Tibial nerve (tissue), 4 donors: ENCODE results near the gene RBM47. TPM values are rescaled to one million over a fixed set of nuclear protein-coding genes. Genes with fewer than 3 reads are reported as not detected.
A peak's percentile ranks its signal among the peaks of the same experiment; 100 is the strongest.
"Not testable (repeated sequence)": the region's sequence is repeated elsewhere in the genome, so short reads cannot be mapped to it uniquely, and the experiment has no call there.

Experiments
- DNase-seq, 2 donors: peaks; one replicate each; pipeline ENCODE4 v3.0.0-alpha.2; 2019; ENCODE audit warnings: low spot score in 2 of 2
- H3K27ac ChIP-seq, 4 donors: fragments of 200-600 bp; sonication (generic) in 3 of 4; one replicate each; pipeline ENCODE4 v1.5.1; 2017 to 2019; ENCODE audit warnings: mild to moderate bottlenecking in 1 of 4
- H3K27me3 ChIP-seq, 2 donors: fragments of 200-600 bp; sonication (generic) in 1 of 2; one replicate each; pipeline versions ENCODE4 v1.5.1 to v1.6.0; 2017 to 2019
- H3K36me3 ChIP-seq, 3 donors: fragments of 200-600 bp; sonication (generic); one replicate each; pipeline ENCODE4 v1.5.1; 2018 to 2019
- H3K4me1 ChIP-seq, 4 donors: fragments of 200-600 bp; sonication (generic) in 3 of 4; one replicate each; pipeline ENCODE4 v1.5.1; 2017 to 2019
- H3K4me3 ChIP-seq, 4 donors: fragments of 200-600 bp; sonication (generic) in 3 of 4; one replicate each; pipeline ENCODE4 v1.5.1; 2017 to 2019; ENCODE audit warnings: mild to moderate bottlenecking in 1 of 4, moderate library complexity in 1 of 4
- H3K9me3 ChIP-seq, 4 donors: fragments of 200-600 bp; sonication (generic) in 3 of 4; one replicate each; pipeline ENCODE4 v1.5.1; 2017 to 2019
- CTCF ChIP-seq, 5 experiments: fragments of 200-600 bp in 3 of 5; fragments of 450-650 bp in 2 of 5; sonication (generic) in 3 of 5; IDR thresholded peaks; one replicate each; pipeline ENCODE4 v1.5.1; 2016 to 2019; ENCODE audit warnings: antibody characterized with exemption in 5 of 5, mild to moderate bottlenecking in 3 of 5, moderate library complexity in 2 of 5
- EP300 ChIP-seq, 2 donors: sonication (generic); formaldehyde crosslinking; IDR thresholded peaks; one replicate each; pipeline ENCODE4 v1.6.1; 2017; ENCODE audit warnings: antibody characterized with exemption in 2 of 2, mild to moderate bottlenecking in 1 of 2
- POLR2A ChIP-seq, 2 donors: fragments of 450-650 bp; IDR thresholded peaks; one replicate each; pipeline ENCODE4 v1.6.1; 2017; ENCODE audit warnings: antibody characterized with exemption in 2 of 2, mild to moderate bottlenecking in 2 of 2, moderate library complexity in 2 of 2
- WGBS, 2 donors: methylation state at CpG; one replicate each; pipeline ENCODE4 v1.1.5; 2018; 5-methylcytosine and 5-hydroxymethylcytosine counted together
- total RNA-seq, 4 donors: library from RNA; depleted of rRNA; stranded (reverse); fragments of >200 nt; gene quantifications; one replicate each; pipeline ENCODE4 v1.1.0, GENCODE V29; 2016

The RBM47 gene
- total RNA-seq, 4 donors from 2014 or later = 22.8 to 93.9 (median 41.0) TPM

DNA sequence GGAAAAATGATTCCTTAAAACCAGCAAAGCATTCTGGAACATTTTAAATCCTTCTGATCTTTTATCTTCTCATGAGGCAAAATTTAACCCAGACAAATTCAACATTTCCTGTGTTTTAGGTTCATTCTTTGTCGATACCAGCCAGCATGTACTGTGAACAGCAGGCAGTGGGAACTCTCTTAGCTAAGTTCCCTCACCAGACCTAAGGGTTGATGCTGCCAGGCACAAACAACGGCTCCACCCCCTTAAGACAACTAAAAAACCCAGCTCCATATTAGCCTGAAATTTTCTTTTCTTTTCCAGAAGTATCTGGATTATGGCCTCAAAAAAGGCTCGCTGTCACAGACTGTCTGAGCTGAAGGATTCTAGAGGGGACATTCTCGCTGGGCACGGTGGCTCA is 2.4 kb upstream of the RBM47 start:
- H3K27ac ChIP-seq = no peak overlapping the region
- TF ChIP-seq EP300 (IDR thresholded peaks at IDR 0.05) (no peak), CTCF (IDR thresholded peaks at IDR 0.05) (no peak), POLR2A (IDR thresholded peaks at IDR 0.05) (no peak)
- 80 to 81% methylated on average over 5 of the region's 5 CpGs for WGBS, 2 donors
- no peaks in the 10 kb centered on the region for H3K9me3 ChIP-seq
- no peak overlapping the region for H3K4me3 ChIP-seq
- H3K27me3 ChIP-seq = peaks cover 0 to 16% of the 10 kb centered on the region in 2 donors
- DNase-seq = no peak
- H3K36me3 ChIP-seq = no peaks in the 10 kb centered on the region
- peaks cover 0 to 15% (median 3%) of the 10 kb centered on the region in 4 donors for H3K4me1 ChIP-seq

DNA sequence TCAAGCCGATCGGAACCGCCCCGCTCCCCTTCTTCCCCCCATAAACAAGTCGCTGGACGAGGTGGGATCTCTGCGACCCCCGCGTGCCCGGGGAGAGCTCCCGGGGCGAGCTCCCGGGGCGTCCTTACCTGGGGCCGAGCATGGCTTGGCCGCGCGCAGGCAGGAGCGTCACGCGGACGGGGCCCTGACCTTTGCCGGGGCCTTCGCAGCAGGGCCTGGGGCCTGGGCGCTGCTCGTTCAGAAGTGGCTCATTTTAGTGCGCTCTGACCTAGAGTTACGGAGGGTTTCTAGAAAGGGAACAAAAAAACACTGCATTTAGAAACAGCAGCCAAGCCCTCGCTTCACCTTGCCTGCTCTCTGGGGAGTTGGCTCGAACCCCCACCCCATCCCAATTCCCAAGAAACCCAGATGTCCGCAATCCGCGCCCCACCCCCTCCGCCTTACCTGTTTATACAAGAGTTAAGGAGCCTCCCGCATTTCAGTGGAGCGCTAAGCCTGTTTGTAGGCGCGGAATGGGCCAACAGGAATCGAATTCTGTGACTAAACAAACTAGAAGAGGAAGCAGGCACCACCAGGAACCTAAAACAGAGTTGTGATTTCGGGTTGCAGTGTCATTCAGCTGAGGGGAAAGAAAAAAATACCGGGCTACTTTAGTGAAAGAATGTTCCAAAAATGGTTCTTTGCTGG is 814 bp upstream of the RBM47 start:
- TF ChIP-seq EP300 (IDR thresholded peaks at IDR 0.05) = no peak
- TF ChIP-seq POLR2A (IDR thresholded peaks at IDR 0.05) = no peak
- TF ChIP-seq CTCF (IDR thresholded peaks at IDR 0.05) = no peak
- 48 to 63% methylated on average over 17 to 27 of the region's 41 CpGs for WGBS, 2 donors
- Histone ChIP-seq H3K27ac (peak overlapping the region in 3 of 4 donors; percentile 65 to 81 (median 66)), H3K27me3 (peaks cover 0 to 16% of the 10 kb centered on the region in 2 donors), H3K4me3 (peak overlapping the region; percentile 25 to 56 (median 50)), H3K9me3 (no peaks in the 10 kb centered on the region), H3K36me3 (no peaks in the 10 kb centered on the region), H3K4me1 (peaks cover 0 to 22% (median 5%) of the 10 kb centered on the region in 4 donors)
- peak; percentile 24 to 25 for DNase-seq

GRCh38 chr4:40628888-40629287 is 776 bp downstream of the RBM47 start:
- TF ChIP-seq EP300 (IDR thresholded peaks at IDR 0.05) (no peak), POLR2A (IDR thresholded peaks at IDR 0.05) (no peak), CTCF (IDR thresholded peaks at IDR 0.05) (no peak)
- peaks cover 0 to 22% (median 5%) of the 10 kb centered on the region in 4 donors for H3K4me1 ChIP-seq
- no peaks in the 10 kb centered on the region for H3K9me3 ChIP-seq
- peak overlapping the region in 2 of 4 donors; percentile 66 to 81 for H3K27ac ChIP-seq
- WGBS, 2 donors = 35 to 41% methylated on average over 6 of the region's 6 CpGs
- peaks cover 0 to 16% of the 10 kb centered on the region in 2 donors for H3K27me3 ChIP-seq
- no peaks in the 10 kb centered on the region for H3K36me3 ChIP-seq
- H3K4me3 ChIP-seq = peak overlapping the region; percentile 25 to 56 (median 50)
- no peak for DNase-seq

DNA sequence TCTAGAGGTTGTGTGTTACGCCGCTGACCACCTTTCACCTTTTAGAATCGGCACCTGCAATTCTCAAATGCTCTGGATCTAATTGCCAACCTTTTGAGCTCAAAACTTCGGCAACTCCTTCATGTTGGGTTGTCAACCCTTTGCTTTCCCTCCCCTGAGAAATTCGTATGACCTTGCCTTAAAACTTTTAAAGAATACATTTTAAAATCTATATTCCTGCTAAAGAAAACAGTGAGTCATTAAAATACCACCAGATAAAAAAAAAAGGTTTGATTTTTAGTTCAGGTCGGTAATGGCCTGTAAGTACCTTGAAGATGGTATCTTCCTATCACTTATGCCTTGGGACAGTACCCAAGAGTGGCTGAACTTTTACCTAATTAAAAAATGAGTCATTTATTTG is 1.3 kb downstream of the RBM47 start:
- Histone ChIP-seq H3K4me1 (peaks cover 0 to 22% (median 5%) of the 10 kb centered on the region in 4 donors), H3K4me3 (peak overlapping the region in 2 of 4 donors; percentile 8 to 9), H3K27me3 (peaks cover 0 to 16% of the 10 kb centered on the region in 2 donors)
- H3K27ac ChIP-seq, H3K36me3 ChIP-seq, H3K9me3 ChIP-seq, DNase-seq: not testable (repeated sequence)
- 57 to 68% methylated on average over 6 of the region's 6 CpGs for WGBS, 2 donors

DNA sequence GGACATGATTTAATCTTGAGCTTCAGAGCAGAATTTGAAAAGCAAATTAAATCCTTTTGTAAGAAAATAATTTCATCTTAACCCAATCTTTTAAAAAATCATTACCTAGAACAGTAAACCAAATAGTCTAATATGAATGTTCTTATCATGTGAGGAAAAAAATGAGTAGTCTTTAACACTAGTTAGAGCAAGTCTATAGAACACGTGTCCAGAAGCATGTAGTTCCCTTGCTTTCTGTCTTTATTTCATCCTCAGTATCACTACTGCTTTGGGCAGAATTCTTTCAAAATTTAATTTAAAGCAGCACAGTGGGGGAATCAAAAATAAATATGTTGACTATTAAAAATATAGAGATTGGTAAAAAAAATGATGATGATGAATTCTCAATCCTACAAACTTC is 2.1 kb downstream of the RBM47 start:
- H3K27me3 ChIP-seq = peaks cover 0 to 16% of the 10 kb centered on the region in 2 donors
- H3K4me1 ChIP-seq = peaks cover 0 to 22% (median 5%) of the 10 kb centered on the region in 4 donors
- no peaks in the 10 kb centered on the region for H3K36me3 ChIP-seq
- no peak overlapping the region for H3K27ac ChIP-seq
- TF ChIP-seq CTCF (IDR thresholded peaks at IDR 0.05) = no peak
- TF ChIP-seq EP300 (IDR thresholded peaks at IDR 0.05) = no peak
- TF ChIP-seq POLR2A (IDR thresholded peaks at IDR 0.05) = no peak
- 76 to 80% methylated on average over 1 of the region's 1 CpG for WGBS, 2 donors
- H3K9me3 ChIP-seq = no peaks in the 10 kb centered on the region
- peak overlapping the region in 1 of 4 donors; percentile 9 for H3K4me3 ChIP-seq
- no peak for DNase-seq
